GM18868 (cell line): Measurements from ENCODE around the gene WDR46.
"Not testable (repeated sequence)": the region's sequence is repeated elsewhere in the genome, so short reads cannot be mapped to it uniquely, and the experiment has no call there.

Experiments used
- ATAC-seq: cut with Tn5 transposase; IDR thresholded peaks from one replicate; pipeline ENCODE4 v1.9.1; 2021; ENCODE audit warnings: mild to moderate bottlenecking, moderate library complexity; ENCODE audit not compliant: unreplicated experiment

The WDR46 gene

DNA sequence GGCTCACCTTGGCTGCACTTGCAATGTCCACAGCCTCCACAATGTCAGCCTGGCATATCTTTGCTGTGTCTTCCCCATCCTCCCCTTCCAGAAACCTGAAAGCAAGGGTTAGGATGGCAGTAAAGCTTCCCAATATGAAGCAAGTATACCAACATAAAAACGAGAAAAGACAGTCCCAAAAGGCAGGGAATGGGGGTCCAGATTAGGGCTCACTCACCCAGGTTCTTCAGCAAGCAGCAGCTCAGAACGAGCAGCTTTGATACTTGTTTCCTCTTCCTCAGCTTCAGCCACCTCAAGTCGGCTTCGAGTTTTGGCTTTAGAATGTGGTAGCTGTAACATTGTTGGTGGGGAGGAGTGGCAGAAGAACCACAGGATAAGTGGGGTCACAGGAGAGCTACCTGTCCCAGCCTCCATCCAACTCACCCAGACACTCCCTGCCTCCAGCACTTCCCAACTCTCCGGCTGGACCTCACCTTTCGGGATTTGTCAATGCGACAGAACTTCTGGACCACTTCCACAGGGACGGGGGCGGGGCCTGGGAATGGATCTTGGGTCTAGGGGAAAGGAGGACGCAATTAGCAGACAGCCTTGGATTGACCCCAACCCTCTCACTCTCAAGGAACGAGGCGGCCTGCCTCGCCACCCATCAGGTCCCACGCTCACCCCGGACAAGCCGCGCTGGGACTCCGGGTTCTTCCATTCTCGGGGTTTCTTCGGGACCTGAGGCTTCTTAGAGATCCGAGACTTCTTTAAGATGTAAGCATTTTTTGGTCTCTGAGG lies 708 bp downstream of the WDR46 start:
- ATAC-seq, result peak; percentile 9

DNA sequence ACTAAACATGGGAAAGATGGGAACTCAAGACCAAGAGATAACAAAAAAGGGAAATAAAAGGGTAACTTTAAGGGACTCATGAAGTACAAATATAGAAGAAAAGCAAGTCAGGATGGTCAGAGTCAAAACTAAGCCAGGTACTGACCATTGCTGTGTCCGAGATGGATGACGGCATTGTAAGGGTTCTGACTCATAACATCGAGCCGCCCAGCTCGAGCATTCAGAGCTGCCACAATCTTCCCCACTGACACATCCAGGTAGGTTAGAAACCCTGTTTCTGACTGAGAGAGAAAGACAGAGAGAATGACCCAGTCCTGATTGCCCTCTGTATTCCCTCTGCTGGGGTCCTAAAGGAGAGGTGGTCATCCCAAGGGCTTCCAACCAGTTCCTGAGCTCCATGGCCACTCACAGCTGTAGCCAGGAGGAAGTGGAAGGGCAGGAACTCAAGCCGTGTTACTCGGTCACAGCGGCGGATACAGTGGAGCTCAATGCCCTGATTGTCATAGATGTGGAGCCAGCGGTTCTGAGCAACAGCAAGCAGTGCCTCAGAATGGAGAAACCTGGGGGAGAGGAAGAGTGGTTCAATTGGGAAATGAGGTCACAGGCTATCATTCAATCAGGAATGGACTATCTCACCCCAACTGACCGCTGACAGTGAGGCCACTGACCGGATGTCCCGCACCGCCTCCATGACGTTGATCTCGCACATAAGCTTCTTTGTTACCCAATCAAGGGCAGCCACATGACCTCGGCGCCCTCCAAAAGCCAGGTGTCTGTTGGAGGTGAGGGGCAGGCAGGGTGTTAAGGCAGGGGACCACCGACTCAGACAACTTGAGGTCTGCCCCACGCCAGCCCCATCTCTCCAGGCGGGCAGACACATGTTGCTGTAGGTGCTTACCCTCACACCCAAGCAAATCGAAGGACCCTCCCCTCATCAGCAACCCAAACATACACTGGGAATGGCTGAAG lies 1.8 kb downstream of the WDR46 start:
- ATAC-seq, result no peak

DNA sequence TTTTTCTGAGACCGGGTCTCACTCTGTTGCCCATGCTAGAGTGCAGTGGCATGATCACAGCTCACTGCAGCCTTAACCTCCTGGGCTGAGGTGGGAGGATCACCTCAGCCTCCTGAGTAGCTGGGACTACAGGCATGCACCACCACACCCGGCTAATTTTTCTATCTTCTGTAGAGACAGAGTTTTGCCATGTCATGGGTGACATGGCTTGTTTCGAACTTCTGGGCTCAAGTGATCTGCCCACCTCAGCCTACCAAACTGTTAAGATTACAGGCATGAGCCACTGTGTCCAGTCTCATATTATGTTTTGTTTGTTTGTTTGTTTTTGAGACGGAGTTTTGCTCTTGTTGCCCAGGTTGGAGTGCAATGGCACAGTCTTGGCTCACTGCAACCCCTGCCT lies 3.8 kb downstream of the WDR46 start:
- not testable (repeated sequence) for ATAC-seq

DNA sequence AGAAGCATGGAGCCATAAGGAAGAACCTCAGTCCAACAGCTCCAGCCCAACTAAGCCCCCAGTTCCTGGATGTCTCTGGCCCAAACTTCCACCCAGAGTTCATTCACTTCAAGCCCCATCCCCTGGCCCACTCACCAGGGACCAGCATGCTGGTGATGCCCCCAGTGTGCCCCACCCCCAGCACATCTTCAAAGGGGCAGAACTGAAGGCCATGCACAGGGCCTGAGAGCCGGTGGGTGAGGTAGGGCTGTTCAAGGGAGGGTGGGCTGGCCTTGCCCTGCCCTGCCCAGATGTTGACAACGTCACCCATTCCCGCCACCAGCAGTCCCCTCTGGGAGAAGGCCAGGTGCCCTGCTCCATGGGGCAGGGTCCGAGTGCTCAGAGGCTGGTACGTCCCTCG lies 8.5 kb downstream of the WDR46 start:
- ATAC-seq, result no peak

DNA sequence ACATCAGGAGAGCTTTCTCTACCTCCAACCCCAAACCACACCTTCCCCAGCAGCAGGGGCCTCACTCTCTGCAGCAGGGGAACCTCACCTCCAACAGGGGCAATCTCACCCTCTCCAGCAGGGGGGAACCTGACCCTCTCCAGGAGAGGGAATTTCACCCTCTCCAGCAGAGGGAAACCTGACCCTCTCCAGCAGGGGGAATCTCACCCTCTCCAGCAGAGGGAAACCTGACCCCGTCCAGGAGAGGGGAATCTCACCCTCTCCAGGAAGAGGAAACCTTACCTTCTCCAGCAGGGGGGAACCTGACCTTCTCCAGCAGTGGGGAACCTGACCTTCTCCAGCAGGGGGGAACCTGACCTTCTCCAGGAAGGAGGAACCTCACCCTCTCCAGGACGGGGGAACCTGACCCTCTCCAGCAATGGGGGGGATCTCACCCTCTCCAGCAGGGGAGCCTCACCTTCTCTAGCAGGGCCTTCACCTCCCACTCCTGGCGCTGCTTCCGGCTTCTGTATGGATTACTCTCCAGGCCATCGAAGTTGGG lies 9.0 kb downstream of the WDR46 start:
- ATAC-seq, result no peak

DNA sequence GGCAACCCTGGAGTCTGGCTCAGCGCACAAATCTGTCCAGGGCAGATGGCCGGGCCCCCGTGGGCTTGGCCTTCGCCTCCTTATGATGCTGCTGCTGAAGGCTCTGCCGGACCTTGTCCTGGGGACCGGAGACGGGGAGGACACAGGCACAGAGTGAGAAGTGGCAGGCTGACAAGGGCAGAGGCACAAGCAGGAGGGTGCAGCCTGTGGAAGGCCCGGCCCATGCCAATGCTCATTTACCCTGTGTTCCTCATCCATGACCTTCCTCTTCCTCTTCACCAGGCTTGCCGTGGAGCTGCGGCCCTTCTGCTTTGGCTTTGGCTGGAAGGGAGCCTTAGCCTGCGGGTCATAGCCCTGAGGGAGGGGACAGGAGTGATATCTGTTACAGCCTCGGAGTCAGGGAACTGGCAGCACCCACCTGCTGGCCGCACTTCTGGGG lies 9.8 kb downstream of the WDR46 start:
- no peak for ATAC-seq

DNA sequence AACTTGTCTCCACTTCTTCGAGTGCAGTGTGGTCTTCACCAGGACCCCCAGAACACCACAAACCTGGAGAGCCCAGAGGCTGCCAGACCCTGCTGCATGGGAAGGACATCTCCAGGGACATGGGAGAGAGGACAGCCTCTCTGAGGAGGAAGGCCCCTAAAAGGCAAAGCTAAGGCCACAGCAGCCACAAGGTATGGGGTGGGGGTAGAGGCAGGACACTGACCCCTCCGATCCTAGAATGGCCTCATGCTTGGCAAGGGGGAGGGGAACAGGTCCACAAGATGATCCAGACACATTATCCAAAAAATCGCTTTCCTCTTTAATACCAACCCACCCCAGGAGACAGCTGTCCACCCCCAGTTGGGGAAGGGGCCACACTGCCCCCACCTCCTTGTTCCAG lies 10.2 kb downstream of the WDR46 start:
- ATAC-seq, result no peak

DNA sequence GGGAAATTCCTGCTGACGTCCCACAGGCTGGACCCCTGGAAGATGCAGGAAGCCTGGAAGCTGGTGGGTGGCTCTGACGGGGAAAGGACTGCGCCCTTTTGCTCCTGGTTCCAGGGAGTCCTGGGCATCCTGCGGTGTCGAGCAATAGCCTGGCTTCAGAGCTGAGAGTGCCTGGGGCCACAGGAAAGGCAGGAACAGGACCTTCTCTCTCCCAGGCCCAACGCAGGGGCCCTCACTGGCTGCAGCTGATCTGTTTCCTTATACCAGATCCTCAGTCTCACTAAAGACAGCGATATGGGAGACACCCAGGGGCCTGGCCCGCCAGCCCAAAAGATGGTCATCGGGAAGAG lies 10.7 kb downstream of the WDR46 start:
- ATAC-seq, result no peak

DNA sequence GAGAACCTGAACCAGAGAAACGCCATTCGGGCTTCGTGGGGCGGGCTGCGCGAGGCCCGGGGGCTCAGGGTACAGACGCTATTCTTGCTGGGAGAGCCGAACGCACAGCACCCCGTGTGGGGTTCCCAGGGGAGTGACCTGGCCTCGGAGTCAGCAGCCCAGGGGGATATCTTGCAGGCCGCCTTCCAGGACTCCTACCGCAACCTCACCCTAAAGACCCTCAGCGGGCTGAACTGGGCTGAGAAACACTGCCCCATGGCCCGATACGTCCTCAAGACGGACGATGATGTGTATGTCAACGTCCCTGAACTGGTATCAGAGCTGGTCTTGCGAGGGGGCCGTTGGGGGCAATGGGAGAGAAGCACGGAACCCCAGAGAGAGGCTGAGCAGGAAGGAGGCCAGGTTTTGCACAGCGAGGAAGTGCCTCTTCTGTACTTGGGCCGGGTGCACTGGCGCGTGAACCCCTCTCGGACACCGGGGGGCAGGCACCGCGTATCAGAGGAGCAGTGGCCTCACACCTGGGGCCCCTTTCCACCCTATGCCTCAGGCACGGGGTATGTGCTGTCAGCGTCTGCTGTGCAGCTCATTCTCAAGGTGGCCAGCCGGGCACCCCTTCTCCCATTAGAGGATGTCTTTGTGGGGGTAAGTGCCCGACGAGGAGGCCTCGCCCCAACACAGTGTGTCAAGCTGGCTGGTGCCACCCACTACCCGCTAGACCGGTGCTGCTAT lies 11.2 kb downstream of the WDR46 start:
- no peak for ATAC-seq

DNA sequence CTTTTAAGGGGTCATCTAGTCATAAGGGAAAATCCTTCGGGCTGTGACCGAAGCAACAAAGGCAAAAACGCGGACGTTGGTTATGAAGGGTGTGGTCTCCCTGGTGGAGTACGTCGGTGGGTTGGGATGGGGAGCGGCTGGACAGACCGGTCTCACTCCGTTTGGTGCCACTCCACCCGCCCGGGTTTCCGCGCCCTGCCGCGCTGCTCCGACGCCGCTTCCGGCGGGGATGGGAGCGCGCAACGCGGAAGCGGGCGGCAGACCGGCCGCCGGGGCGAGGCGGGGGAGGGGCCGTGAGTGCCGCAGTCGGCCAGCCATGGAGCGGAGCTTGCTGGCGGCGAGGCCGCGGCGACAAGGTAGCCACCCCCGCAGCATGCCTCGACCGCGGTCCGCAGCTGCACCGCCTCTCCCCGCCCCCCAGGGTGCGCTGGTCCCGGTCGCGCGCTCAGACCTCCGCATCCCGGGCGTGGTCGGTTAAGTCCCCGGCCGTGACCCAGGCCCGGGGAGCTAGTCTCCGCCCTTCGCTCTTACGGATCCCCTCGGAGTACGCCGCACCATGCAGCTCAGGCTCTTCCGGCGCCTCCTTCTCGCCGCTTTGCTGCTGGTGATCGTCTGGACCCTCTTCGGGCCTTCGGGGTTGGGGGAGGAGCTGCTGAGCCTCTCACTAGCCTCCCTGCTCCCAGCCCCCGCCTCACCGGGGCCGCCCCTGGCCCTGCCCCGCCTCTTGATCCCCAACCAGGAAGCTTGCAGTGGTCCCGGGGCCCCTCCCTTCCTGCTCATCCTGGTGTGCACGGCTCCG lies 12.0 kb downstream of the WDR46 start, which contains the start of gene B3GALT4:
B3GALT4 (plus strand) TSS at position 260 of the 799 bp plus-strand sequence; CDS start at position 557, 297 bp downstream.
- ATAC-seq, result peak; percentile 63

DNA sequence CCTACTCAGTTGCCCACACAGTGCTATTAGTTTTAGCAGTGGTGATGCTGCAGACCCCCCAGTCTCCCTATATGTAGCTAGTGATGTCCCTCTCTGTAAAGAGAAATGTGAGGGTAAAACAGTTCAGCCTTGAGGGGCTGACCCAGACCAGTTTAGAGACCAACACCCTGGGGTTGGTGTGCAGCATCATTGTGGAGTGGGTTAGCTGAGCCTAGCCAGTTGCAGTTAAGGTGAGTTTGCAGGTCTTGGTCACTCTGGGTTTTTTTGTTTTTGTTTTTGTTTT lies 12.5 kb downstream of the WDR46 start:
- ATAC-seq, result no peak

DNA sequence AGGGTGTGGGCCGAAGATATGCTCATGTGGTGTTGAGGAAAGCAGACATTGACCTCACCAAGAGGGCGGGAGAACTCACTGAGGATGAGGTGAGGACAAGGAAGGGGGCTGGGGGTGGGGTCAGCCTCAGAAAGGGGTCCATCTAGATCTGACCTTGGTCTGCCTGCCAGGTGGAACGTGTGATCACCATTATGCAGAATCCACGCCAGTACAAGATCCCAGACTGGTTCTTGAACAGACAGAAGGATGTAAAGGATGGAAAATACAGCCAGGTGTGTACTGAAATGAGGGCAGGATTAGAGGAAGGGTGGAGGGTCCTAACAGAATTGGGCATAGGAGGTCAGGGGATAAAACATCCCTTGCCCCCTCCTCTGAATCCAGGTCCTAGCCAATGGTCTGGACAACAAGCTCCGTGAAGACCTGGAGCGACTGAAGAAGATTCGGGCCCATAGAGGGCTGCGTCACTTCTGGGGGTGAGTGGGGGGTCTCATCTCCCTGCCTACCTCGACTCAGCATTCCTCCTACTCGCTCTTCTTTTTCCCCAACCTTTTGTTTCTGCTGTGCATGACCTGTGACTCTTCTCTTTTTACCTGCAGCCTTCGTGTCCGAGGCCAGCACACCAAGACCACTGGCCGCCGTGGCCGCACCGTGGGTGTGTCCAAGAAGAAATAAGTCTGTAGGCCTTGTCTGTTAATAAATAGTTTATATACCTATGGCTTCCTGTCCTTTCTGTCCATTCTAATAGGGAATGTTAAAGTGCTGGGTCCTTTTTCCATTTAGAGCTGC lies 13.1 kb downstream of the WDR46 start:
- ATAC-seq, result not testable (repeated sequence)

DNA sequence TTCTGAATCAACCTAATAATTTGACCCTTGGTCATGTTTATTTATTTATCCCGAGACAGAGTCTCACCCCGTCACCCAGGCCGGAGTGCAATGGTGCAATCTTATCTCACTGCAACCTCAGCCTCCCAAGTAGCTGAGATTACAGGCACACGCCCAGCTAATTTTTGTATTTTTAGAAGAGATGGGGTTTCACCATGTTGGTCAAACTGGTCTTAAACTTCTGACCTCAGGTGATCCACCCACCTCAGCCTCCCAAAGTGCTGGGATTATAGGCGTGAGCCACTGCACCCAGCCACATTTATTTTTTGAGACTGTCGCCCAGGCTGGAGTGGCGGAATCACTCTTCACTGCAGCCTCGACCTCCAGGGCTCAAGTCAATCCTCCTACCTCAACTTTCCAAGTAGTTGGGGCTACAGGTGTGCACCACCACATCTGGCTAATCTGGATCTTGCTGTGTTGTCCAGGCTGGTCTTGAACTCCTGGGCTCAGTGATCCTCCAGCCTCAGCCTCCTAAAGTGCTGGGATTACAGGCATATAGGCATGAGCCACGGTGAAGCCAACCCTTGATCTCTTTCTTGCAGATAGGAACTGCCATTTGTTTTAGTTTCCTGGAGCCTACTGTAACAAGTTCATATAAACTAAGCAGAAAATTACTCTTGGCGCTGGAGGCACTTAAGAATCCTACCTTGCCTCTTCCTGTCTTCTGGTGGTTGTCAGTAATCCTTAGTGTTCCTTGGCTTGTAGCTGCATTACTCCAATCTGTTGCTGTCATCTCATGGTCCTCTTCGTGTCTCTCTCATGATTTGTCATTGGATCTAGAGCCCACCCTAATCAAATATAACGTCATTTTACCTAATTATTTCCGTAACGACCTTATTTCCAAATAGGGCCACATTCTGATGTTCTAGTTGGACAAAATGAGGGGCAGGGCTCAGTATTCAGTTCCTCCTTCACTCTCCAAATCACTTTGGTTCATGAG lies 14.8 kb downstream of the WDR46 start:
- ATAC-seq, result no peak

DNA sequence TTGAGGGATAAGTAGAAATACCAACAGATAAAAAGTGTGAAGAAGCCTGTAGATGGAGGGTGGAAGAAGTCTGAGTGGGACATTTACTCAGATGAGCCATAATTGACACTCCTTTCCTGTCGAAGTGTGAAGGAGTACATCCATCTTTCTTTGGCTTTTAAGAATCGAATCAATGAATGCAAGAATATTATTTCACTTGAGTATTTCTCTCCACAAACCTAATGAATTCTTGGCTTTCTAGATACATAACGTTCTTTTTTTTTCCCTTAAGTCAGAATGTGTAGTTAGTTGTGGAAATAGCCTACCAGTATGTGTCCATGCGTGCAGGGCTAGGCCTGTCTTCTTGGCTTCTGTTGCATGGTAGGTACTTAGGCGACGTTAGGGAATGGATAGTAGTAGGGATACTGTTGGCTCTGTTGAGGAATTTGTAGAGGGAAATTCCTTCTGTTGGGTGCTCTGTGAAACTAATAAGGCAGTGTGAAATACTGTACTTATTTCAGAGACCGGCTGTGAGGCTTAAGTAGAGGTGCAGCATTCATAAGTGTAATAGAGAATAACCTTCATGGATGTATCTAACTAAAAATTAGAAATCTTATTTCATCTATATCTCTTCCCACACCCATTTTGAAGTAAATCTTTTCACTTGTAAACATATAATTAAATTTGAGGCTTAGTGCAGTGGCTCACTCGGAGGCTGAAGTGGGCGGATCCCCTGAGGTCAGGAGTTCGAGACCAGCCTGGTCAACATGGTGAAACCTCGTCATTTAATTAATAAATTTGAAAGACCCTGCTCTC lies 15.7 kb downstream of the WDR46 start:
- ATAC-seq, result no peak

DNA sequence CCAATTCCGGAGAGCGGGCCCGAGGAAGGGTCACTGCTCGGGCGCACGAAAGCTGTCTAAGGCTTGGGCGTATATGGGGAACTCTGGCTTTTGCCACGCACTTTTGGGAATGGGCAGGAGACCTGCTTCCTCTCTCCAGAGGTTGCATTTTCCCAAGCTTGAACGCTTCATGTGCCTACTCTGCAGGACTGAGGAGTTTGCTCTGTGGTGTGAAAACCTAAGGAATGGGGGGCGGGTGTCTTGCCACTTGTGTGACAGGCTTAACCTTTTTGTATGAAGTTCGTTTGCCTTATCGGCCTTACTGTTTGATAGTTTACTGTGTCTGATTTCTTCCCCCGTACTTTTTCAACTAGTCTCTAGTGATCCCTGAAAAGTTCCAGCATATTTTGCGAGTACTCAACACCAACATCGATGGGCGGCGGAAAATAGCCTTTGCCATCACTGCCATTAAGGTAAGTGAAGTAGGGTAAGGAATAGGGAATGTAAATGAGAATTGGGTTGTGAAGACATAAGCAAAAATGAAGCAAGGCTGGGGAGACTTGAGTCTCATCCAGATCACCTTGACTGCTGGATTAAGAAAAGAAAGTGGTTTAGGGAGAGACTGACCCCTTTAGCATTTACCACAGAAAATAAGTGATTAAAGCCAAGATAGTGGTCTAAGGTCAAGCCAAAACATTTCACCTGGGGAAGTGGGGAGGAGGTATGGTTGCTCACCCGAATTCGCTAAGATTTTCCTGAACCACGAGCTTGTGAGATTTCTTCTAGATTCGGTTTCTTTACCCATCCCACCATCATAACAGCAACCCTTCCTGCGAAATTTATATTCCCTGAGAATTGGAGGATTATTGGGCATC lies 16.5 kb downstream of the WDR46 start:
- no peak for ATAC-seq

DNA sequence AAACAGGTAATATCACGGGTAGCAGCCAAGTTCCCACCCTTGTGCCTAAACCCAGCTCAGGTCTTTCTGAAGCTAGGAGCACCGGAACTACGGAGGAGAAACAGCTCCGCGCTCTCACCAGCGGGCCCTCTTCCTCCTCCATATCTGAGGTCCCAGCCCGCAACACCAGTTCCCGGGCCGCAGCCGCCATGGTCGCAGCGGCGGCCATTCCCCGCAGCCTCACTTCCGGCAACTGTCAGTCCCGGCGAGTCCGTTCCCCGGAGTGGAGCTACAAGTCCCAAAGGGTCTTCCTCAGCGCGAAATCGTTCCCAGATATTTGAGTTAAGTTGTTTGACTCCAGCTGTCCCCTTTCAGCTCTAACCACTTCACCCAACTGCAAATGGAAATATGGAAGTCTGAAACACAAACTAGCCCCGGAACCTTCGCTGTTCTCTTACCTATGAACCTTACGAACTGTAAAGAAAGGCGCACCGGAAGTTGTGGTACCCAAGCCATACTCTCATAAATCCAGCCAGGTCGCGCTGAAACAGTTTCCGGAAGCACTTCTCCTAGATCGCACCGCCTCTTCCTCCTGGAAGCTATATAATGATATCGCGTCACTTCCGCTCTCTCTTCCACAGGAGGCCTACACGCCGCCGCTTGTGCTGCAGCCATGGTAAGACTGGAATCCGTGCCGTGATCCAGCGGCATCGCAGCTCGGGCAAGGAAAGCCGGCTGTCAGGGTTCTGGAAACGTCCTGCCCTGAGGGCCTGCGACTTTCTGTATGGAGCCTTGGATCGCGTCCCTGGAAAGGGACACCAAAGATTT lies 17.4 kb downstream of the WDR46 start, which contains the start of the genes RPS18 and VPS52:
RPS18 (plus strand) TSS at position 608 of the 807 bp plus-strand sequence; CDS start at position 653, 45 bp downstream.
VPS52 (minus strand) TSS at position 409 of the 807 bp plus-strand sequence; CDS start at position 208, 201 bp downstream.
- peak; percentile 85 for ATAC-seq
